ENCODE results near the gene IGLL1. TPM values are rescaled to one million over a fixed set of nuclear protein-coding genes. Genes with fewer than 3 reads are reported as not detected.

Gene IGLL1
- total RNA-seq, 6 donors from 2014 or later, result not detected

DNA sequence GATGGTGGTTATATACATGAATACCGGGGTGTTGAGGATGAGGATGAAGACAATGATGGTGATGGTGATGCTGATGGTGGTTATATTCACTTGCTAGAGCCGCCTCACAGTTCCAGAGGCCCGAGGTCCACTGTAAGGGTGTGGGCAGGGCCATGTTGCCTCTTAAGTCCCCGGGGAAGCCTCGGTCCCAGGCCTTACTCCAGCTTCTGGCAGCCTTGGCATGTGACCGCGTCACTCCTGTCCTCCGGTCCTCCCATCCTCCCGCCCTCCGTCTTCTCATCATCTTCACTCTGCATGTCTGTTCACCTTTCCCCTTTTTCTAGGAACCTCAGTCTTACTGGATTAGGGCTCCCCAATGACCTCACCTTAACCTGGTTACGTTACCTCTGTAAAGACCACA lies 54.6 kb downstream of the IGLL1 start:
- DNase-seq (no peak), ATAC-seq (ENCODE audit: low FRiP score in 2 of 2) (no peak)
- Histone ChIP-seq H3K27ac (no peak overlapping the region), H3K9me3 (no peaks in the 10 kb centered on the region), H3K36me3 (no peaks in the 10 kb centered on the region), H3K4me3 (no peak overlapping the region), H3K4me1 (peaks cover 17 to 25% (median 22%) of the 10 kb centered on the region in 4 donors), H3K27me3 (no peaks in the 10 kb centered on the region)
- 87 to 88% methylated on average over 11 of the region's 11 CpGs for WGBS, 2 donors
- TF ChIP-seq POLR2A (IDR thresholded peaks at IDR 0.05) (no peak), EP300 (IDR thresholded peaks at IDR 0.05) (no peak), POLR2AphosphoS5 (IDR thresholded peaks at IDR 0.05) (no peak)
- TF ChIP-seq, protein P1, sequence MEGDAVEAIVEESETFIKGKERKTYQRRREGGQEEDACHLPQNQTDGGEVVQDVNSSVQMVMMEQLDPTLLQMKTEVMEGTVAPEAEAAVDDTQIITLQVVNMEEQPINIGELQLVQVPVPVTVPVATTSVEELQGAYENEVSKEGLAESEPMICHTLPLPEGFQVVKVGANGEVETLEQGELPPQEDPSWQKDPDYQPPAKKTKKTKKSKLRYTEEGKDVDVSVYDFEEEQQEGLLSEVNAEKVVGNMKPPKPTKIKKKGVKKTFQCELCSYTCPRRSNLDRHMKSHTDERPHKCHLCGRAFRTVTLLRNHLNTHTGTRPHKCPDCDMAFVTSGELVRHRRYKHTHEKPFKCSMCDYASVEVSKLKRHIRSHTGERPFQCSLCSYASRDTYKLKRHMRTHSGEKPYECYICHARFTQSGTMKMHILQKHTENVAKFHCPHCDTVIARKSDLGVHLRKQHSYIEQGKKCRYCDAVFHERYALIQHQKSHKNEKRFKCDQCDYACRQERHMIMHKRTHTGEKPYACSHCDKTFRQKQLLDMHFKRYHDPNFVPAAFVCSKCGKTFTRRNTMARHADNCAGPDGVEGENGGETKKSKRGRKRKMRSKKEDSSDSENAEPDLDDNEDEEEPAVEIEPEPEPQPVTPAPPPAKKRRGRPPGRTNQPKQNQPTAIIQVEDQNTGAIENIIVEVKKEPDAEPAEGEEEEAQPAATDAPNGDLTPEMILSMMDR (IDR thresholded peaks at IDR 0.05), result no peak

DNA sequence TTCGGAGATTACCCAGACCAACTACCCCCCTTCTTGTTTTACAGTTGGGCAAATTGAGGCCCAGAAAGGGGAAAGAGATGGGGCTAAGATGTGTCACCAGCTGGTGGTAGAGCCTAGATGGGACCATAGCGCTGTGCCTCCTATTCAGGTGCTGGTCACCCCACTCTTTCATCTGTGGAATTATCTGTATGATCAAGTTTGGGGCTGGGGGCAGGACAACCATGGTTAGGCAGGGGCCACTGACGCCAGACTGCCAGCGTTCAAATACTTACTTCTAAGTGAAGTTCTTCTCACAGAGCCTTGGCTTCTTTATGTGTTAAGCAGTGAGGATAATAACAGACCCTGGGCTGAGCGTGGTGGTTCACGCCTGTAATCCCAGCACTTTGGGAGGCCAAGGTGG lies 55.9 kb downstream of the IGLL1 start:
- Histone ChIP-seq H3K36me3 (no peaks in the 10 kb centered on the region), H3K27ac (no peak overlapping the region), H3K27me3 (no peaks in the 10 kb centered on the region), H3K4me3 (no peak overlapping the region), H3K9me3 (no peaks in the 10 kb centered on the region), H3K4me1 (peaks cover 22 to 29% (median 24%) of the 10 kb centered on the region in 4 donors)
- DNase-seq, result no peak
- no peak for ATAC-seq (ENCODE audit: low FRiP score in 2 of 2)
- 88 to 98% methylated on average over 1 to 6 of the region's 6 CpGs for WGBS, 2 donors
- TF ChIP-seq, protein P1 (IDR thresholded peaks at IDR 0.05), result no peak
- TF ChIP-seq POLR2AphosphoS5 (IDR thresholded peaks at IDR 0.05) (no peak), EP300 (IDR thresholded peaks at IDR 0.05) (no peak), POLR2A (IDR thresholded peaks at IDR 0.05) (no peak)

DNA sequence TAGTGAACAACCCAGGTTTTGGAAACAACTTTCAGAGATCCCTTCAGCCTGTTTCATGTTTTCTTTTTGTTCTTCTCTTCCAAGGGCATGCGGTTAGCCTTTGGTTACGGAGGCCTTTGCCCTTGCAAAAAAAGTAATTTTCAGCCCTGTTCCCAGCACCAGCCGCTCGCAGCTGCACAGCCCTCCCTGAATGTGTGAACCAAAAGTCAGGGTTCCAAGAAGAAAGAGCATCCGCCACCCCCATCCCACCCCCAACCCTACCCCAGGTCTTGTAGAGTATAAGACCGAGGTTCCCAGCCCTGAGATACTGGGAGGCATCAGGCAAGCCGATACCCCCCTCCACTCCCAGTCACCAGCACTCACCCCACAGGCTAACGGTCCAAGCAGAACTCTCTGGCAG lies 56.4 kb downstream of the IGLL1 start:
- ATAC-seq (ENCODE audit: low FRiP score in 2 of 2), result no peak
- no peak overlapping the region for H3K4me3 ChIP-seq
- no peaks in the 10 kb centered on the region for H3K9me3 ChIP-seq
- DNase-seq, result no peak
- H3K4me1 ChIP-seq, result peaks cover 22 to 29% (median 24%) of the 10 kb centered on the region in 4 donors
- TF ChIP-seq, protein P1 (IDR thresholded peaks at IDR 0.05), result no peak
- TF ChIP-seq POLR2AphosphoS5 (IDR thresholded peaks at IDR 0.05), result no peak
- no peak for TF ChIP-seq EP300 (IDR thresholded peaks at IDR 0.05)
- TF ChIP-seq POLR2A (IDR thresholded peaks at IDR 0.05), result no peak
- H3K27me3 ChIP-seq, result no peaks in the 10 kb centered on the region
- H3K27ac ChIP-seq, result no peak overlapping the region
- 83 to 94% methylated on average over 8 of the region's 8 CpGs for WGBS, 2 donors
- H3K36me3 ChIP-seq, result no peaks in the 10 kb centered on the region

Small RNA genes within 50 kb of the gene (small RNA-seq; reads per million reads assigned to genes)
- gene AP000346.3, result 0 reads per million in 4 donors

Other genes with a start within 250 kb of the IGLL1 start
- 1 to 10 TPM in 1 of 6 donors, under 1 TPM in 4, not detected in 1; 0.30 to 5.8 (median 0.81) TPM for gene DRICH1, start 52.0 kb upstream of the IGLL1 start, total RNA-seq
- 1 to 10 TPM in 4 of 6 donors, under 1 TPM in 1, not detected in 1; 0.67 to 4.0 (median 2.6) TPM for gene RGL4, start 110.7 kb upstream of the IGLL1 start, total RNA-seq
- gene ZNF70, start 170.8 kb upstream of the IGLL1 start, total RNA-seq, result 1 to 10 TPM; 3.0 to 9.4 (median 5.4) TPM
- gene VPREB3, start 174.1 kb upstream of the IGLL1 start, total RNA-seq, result under 1 TPM in 2 of 6 donors, not detected in 4; 0.74 to 0.80 TPM
- 1 to 10 TPM in 5 of 6 donors, under 1 TPM in 1; 0.29 to 7.3 (median 4.6) TPM for gene C22orf15, start 182.7 kb upstream of the IGLL1 start, total RNA-seq
- 100 to 1,000 TPM in 1 of 6 donors, 10 to 100 TPM in 4, 1 to 10 TPM in 1; 9.1 to 130 (median 39.0) TPM for gene CHCHD10, start 187.7 kb upstream of the IGLL1 start, total RNA-seq
- 1 to 10 TPM in 2 of 6 donors, under 1 TPM in 1, not detected in 3; 0.57 to 7.7 (median 2.9) TPM for gene MMP11, start 192.6 kb upstream of the IGLL1 start, total RNA-seq
- 10 to 100 TPM; 42.8 to 72.8 (median 57.1) TPM for gene SMARCB1, start 206.7 kb upstream of the IGLL1 start, total RNA-seq

All from upper lobe of left lung (tissue), 6 donors.